HEK293 (cell line): ENCODE data around the gene VANGL1.

ENCODE experiments used
- CTCF ChIA-PET: fragments of 350-600 bp; formaldehyde crosslinking; extraction: SDS; loops from one replicate; lab custom pipeline; 2021; ENCODE audit warnings: antibody characterized with exemption; lab: Yijun Ruan, JAX
- POLR2A ChIA-PET: fragments of 300-600 bp; formaldehyde crosslinking; extraction: SDS; loops from one replicate; lab custom pipeline; 2020; ENCODE audit warnings: antibody characterized with exemption, inconsistent platforms; lab: Yijun Ruan, JAX
- H3K27ac ChIP-seq: fragments of 200-500 bp; sonication (Bioruptor generic); 2 replicates; pipeline ENCODE4 v1.5.1; 2014; ENCODE audit warnings: low read depth, low read length, control low read depth, inconsistent platforms; ENCODE audit errors: extremely low read depth
- H3K36me3 ChIP-seq, 2 experiments: fragments of 200-500 bp in 1 of 2; sonication (Bioruptor generic) in 1 of 2; 1 replicate in 1 of 2; 2 replicates in 1 of 2; pipeline ENCODE4 v1.5.1; 2014 to 2017; ENCODE audit warnings: inconsistent platforms in 2 of 2, low read length in 2 of 2; ENCODE audit not compliant: control insufficient read depth in 2 of 2, insufficient read depth in 1 of 2
- H3K4me1 ChIP-seq: fragments of 200-500 bp; sonication (Bioruptor generic); 2 replicates; pipeline ENCODE4 v1.5.1; 2014; ENCODE audit warnings: mild to moderate bottlenecking, low read length, inconsistent platforms; ENCODE audit not compliant: control insufficient read depth, insufficient read depth
- H3K4me3 ChIP-seq: 2 replicates; pipeline ENCODE4 v1.5.1; 2011; ENCODE audit warnings: low read depth, mild to moderate bottlenecking, control low read depth, low read length, moderate library complexity
- H3K9me3 ChIP-seq: fragments of 200-500 bp; sonication (Bioruptor generic); 2 replicates; pipeline ENCODE4 v1.5.1; 2014; ENCODE audit warnings: low read depth, low read length, inconsistent platforms; ENCODE audit not compliant: control insufficient read depth, insufficient read depth
- EGR2 ChIP-seq: fragments of 450-650 bp; formaldehyde crosslinking; IDR thresholded peaks from 2 replicates; pipeline ENCODE4 v1.5.1; 2016; ENCODE audit warnings: low read depth, missing biosample characterization, missing genetic modification characterization
- ZNF202 ChIP-seq: fragments of 450-650 bp; formaldehyde crosslinking; IDR thresholded peaks from 2 replicates; pipeline ENCODE4 v1.5.1; 2016; ENCODE audit warnings: missing biosample characterization, missing genetic modification characterization, borderline replicate concordance
- ZNF624 ChIP-seq: fragments of 450-650 bp; formaldehyde crosslinking; IDR thresholded peaks from 2 replicates; pipeline ENCODE4 v1.5.1; 2017; ENCODE audit warnings: missing biosample characterization, missing genetic modification characterization
- ZNF654 ChIP-seq: fragments of 450-650 bp; formaldehyde crosslinking; IDR thresholded peaks from 2 replicates; pipeline ENCODE4 v1.5.1; 2016; ENCODE audit warnings: low read depth, missing biosample characterization, missing genetic modification characterization
- ZNF670 ChIP-seq: fragments of 450-650 bp; formaldehyde crosslinking; IDR thresholded peaks from 2 replicates; pipeline ENCODE4 v1.5.1; 2016; ENCODE audit warnings: missing biosample characterization, missing genetic modification characterization, low read depth
- TF ChIP-seq, protein P1 (sequence below): fragments of 450-650 bp; formaldehyde crosslinking; IDR thresholded peaks from 2 replicates; pipeline ENCODE4 v1.5.1; 2016; ENCODE audit warnings: missing biosample characterization, missing genetic modification characterization
- TF ChIP-seq, protein P2 (sequence below): fragments of 450-650 bp; formaldehyde crosslinking; IDR thresholded peaks from 2 replicates; pipeline ENCODE4 v1.5.1; 2016; ENCODE audit warnings: missing biosample characterization, missing genetic modification characterization
- TF ChIP-seq, protein P3 (sequence below): fragments of 450-650 bp; formaldehyde crosslinking; IDR thresholded peaks from 2 replicates; pipeline ENCODE4 v1.5.1; 2016; ENCODE audit warnings: missing biosample characterization, missing genetic modification characterization
- TF ChIP-seq, protein P4 (sequence below): fragments of 450-650 bp; formaldehyde crosslinking; IDR thresholded peaks from 2 replicates; pipeline ENCODE4 v1.5.0; 2017; ENCODE audit warnings: missing biosample characterization, missing genetic modification characterization, borderline replicate concordance
- TF ChIP-seq, protein P5 (sequence below): fragments of 450-650 bp; formaldehyde crosslinking; IDR thresholded peaks from 2 replicates; pipeline ENCODE4 v1.5.1; 2017; ENCODE audit warnings: missing biosample characterization, missing genetic modification characterization
- TF ChIP-seq, protein P6 (sequence below): fragments of 450-650 bp; formaldehyde crosslinking; IDR thresholded peaks from 2 replicates; pipeline ENCODE4 v1.5.1; 2016; ENCODE audit warnings: missing biosample characterization, missing genetic modification characterization

The VANGL1 gene

DNA sequence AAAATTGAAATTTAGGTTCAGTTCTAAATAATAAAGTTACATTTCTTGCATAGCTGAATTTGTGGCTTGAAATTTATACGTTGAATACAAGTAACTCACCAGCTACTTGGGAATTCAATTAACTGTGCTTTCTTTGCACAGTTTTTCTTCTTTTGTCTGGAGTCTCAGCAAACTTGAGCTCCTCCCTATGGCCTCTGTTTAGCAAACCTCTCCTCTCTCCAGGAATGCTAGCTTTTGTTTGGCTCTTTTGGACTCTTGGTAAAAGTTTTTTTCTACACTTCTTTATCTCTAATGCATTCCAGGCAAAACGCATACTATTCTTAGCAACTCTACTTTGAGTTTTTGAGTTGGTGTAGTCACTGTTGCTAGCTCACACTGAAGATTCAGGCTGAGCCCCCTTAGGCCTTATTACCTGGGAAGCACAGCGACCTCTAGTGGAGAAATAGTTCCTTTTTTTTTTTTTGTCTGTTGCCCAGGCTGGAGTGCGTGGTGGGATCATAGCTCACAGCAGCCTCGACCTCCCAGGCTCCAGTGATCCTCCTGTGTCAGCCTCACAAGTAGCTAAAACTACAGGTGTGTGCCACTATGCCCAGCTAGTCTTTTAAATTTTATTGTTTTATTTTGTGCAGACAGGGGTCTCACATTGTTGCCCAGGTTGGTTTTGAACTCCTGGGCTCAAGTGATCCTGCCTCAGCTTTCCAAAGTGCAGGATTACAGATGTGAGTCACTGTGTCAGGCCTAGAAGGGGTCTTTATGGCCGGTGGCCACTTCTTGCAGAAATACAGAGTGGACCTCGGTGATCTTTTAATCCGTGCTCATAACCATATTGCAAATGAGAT, 65.0 kb downstream of the VANGL1 start:
- POLR2A ChIA-PET, result interaction anchor here (1.3 kb wide), 1 partner anchor 64 kb away, joined by 3 read pairs; no protein-coding TSS in a partner anchor
- no peak for TF ChIP-seq ZNF202 (tag by site-specific recombination)
- peak; percentile 53 for TF ChIP-seq ZNF654 (tag by site-specific recombination)
- TF ChIP-seq ZNF670 (tag by site-specific recombination), result no peak
- TF ChIP-seq, protein P1, sequence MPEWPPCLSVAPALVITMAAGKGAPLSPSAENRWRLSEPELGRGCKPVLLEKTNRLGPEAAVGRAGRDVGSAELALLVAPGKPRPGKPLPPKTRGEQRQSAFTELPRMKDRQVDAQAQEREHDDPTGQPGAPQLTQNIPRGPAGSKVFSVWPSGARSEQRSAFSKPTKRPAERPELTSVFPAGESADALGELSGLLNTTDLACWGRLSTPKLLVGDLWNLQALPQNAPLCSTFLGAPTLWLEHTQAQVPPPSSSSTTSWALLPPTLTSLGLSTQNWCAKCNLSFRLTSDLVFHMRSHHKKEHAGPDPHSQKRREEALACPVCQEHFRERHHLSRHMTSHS, result no peak
- TF ChIP-seq ZNF624, result no peak
- TF ChIP-seq, protein P2, sequence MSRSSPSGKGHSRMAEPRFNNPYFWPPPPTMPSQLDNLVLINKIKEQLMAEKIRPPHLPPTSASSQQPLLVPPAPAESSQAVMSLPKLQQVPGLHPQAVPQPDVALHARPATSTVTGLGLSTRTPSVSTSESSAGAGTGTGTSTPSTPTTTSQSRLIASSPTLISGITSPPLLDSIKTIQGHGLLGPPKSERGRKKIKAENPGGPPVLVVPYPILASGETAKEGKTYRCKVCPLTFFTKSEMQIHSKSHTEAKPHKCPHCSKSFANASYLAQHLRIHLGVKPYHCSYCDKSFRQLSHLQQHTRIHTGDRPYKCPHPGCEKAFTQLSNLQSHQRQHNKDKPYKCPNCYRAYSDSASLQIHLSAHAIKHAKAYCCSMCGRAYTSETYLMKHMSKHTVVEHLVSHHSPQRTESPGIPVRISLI (tag by site-specific recombination), result peak; percentile 47; the same call in 1 of the 2 replicates
- TF ChIP-seq, protein P3, sequence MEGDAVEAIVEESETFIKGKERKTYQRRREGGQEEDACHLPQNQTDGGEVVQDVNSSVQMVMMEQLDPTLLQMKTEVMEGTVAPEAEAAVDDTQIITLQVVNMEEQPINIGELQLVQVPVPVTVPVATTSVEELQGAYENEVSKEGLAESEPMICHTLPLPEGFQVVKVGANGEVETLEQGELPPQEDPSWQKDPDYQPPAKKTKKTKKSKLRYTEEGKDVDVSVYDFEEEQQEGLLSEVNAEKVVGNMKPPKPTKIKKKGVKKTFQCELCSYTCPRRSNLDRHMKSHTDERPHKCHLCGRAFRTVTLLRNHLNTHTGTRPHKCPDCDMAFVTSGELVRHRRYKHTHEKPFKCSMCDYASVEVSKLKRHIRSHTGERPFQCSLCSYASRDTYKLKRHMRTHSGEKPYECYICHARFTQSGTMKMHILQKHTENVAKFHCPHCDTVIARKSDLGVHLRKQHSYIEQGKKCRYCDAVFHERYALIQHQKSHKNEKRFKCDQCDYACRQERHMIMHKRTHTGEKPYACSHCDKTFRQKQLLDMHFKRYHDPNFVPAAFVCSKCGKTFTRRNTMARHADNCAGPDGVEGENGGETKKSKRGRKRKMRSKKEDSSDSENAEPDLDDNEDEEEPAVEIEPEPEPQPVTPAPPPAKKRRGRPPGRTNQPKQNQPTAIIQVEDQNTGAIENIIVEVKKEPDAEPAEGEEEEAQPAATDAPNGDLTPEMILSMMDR (tag by site-specific recombination), result peak; percentile 48
- TF ChIP-seq, protein P4, sequence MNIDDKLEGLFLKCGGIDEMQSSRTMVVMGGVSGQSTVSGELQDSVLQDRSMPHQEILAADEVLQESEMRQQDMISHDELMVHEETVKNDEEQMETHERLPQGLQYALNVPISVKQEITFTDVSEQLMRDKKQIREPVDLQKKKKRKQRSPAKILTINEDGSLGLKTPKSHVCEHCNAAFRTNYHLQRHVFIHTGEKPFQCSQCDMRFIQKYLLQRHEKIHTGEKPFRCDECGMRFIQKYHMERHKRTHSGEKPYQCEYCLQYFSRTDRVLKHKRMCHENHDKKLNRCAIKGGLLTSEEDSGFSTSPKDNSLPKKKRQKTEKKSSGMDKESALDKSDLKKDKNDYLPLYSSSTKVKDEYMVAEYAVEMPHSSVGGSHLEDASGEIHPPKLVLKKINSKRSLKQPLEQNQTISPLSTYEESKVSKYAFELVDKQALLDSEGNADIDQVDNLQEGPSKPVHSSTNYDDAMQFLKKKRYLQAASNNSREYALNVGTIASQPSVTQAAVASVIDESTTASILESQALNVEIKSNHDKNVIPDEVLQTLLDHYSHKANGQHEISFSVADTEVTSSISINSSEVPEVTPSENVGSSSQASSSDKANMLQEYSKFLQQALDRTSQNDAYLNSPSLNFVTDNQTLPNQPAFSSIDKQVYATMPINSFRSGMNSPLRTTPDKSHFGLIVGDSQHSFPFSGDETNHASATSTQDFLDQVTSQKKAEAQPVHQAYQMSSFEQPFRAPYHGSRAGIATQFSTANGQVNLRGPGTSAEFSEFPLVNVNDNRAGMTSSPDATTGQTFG (tag by site-specific recombination), result no peak
- no peaks in the 10 kb centered on the region for H3K36me3 ChIP-seq

DNA sequence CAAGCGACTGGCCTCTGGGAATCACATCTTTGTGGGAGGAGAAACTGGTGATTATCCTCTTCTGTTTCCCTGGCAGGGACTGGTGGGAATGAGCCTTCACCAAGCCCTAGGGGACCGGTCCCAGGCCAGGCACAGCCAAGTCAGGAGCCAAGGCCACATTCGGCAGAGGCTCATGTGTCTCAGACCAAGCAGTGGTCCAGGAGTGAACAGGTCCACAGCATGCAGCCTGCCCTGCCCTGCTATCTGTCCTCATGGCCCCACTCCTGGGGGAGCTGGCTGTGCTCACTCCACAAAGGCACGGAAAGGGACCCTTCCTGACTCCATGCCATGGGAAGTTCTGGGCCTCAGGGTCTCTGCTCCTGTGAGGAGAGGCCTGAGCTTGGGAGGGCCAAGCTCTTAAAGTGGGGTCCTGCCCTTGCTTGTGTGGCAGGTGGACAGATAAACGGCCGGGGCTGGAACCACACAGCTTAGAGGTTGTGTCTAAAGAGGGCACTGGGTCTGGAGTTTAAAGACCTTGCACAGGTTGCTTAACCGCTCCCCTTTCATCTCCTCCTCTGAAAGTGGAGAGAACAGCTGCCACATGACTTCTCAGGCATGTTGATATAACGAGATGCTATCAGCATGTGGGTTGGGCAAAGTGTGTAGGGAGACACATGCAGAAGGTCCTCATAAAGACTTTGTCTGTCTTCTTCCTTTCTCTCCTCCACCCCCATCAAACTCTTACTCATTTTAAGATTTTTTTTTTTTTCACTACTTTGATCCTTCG, 69.3 kb downstream of the VANGL1 start:
- no peaks in the 10 kb centered on the region for H3K36me3 ChIP-seq
- TF ChIP-seq, protein P5, sequence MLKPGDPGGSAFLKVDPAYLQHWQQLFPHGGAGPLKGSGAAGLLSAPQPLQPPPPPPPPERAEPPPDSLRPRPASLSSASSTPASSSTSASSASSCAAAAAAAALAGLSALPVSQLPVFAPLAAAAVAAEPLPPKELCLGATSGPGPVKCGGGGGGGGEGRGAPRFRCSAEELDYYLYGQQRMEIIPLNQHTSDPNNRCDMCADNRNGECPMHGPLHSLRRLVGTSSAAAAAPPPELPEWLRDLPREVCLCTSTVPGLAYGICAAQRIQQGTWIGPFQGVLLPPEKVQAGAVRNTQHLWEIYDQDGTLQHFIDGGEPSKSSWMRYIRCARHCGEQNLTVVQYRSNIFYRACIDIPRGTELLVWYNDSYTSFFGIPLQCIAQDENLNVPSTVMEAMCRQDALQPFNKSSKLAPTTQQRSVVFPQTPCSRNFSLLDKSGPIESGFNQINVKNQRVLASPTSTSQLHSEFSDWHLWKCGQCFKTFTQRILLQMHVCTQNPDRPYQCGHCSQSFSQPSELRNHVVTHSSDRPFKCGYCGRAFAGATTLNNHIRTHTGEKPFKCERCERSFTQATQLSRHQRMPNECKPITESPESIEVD (tag by site-specific recombination), result no peak
- TF ChIP-seq, protein P6, sequence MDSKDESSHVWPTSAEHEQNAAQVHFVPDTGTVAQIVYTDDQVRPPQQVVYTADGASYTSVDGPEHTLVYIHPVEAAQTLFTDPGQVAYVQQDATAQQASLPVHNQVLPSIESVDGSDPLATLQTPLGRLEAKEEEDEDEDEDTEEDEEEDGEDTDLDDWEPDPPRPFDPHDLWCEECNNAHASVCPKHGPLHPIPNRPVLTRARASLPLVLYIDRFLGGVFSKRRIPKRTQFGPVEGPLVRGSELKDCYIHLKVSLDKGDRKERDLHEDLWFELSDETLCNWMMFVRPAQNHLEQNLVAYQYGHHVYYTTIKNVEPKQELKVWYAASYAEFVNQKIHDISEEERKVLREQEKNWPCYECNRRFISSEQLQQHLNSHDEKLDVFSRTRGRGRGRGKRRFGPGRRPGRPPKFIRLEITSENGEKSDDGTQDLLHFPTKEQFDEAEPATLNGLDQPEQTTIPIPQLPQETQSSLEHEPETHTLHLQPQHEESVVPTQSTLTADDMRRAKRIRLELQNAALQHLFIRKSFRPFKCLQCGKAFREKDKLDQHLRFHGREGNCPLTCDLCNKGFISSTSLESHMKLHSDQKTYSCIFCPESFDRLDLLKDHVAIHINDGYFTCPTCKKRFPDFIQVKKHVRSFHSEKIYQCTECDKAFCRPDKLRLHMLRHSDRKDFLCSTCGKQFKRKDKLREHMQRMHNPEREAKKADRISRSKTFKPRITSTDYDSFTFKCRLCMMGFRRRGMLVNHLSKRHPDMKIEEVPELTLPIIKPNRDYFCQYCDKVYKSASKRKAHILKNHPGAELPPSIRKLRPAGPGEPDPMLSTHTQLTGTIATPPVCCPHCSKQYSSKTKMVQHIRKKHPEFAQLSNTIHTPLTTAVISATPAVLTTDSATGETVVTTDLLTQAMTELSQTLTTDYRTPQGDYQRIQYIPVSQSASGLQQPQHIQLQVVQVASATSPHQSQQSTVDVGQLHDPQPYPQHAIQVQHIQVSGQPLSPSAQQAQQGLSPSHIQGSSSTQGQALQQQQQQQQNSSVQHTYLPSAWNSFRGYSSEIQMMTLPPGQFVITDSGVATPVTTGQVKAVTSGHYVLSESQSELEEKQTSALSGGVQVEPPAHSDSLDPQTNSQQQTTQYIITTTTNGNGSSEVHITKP, result peak; percentile 42; the same call in 1 of the 2 replicates
- TF ChIP-seq EGR2, result 0 out of 2 replicates have a peak, but pooled peaks have one; percentile 10
- TF ChIP-seq, all 188 proteins: peak for 2
- no peaks in the 10 kb centered on the region for H3K4me1 ChIP-seq
- no peaks in the 10 kb centered on the region for H3K9me3 ChIP-seq
- POLR2A ChIA-PET, result interaction anchor here (0.7 kb wide), 1 partner anchor 34 kb away, joined by 4 read pairs; no protein-coding TSS in a partner anchor
- H3K27ac ChIP-seq, result no peak overlapping the region
- H3K4me3 ChIP-seq, result no peak overlapping the region
- CTCF ChIA-PET, result interaction anchor here (0.6 to 1.0 kb wide), 2 partner anchors 42 to 754 kb away, joined by 3 read pairs; no protein-coding TSS in a partner anchor

More for the DNA sequence above, 65.0 kb downstream of the VANGL1 start:
- no peaks in the 10 kb centered on the region for H3K4me1 ChIP-seq
- no peaks in the 10 kb centered on the region for H3K9me3 ChIP-seq
- H3K4me3 ChIP-seq, result no peak overlapping the region
- CTCF ChIA-PET, result interaction anchor here (0.5 to 4.8 kb wide), 62 partner anchors 8 to 1360 kb away, joined by 3 to 40 read pairs (median 5); no protein-coding TSS in a partner anchor
- H3K27ac ChIP-seq, result no peak overlapping the region
